Neural cell (in vitro differentiated cells): ENCODE measurements around the gene RNF41. TPM values are rescaled to one million over a fixed set of nuclear protein-coding genes. Genes with fewer than 3 reads are reported as not detected.
A peak's percentile ranks its signal among the peaks of the same experiment; 100 is the strongest.

Source experiments
- H2AFZ ChIP-seq: fragments of 200-600, 300-800 bp; sonication (generic), shearing (Covaris generic); 2 replicates; pipeline ENCODE4 v1.6.0; 2014; ENCODE audit warnings: low read depth, mild to moderate bottlenecking, antibody characterized with exemption, low read length, moderate library complexity
- H3F3A ChIP-seq: fragments of 200-600 bp; shearing (Covaris generic); 2 replicates; pipeline ENCODE4 v1.6.1; 2016; ENCODE audit warnings: mild to moderate bottlenecking, moderate library complexity, mixed read lengths, antibody characterized with exemption, low read length; ENCODE audit not compliant: insufficient read depth, poor library complexity, severe bottlenecking
- H3K27ac ChIP-seq: fragments of 200-600, 300-800 bp; sonication (generic), shearing (Covaris generic); 2 replicates; pipeline ENCODE4 v1.5.1; 2014; ENCODE audit warnings: mild to moderate bottlenecking, low read length, moderate library complexity
- H3K27me3 ChIP-seq: fragments of 300-800, 200-600 bp; sonication (generic), shearing (Covaris generic); 2 replicates; pipeline ENCODE4 v1.6.0; 2014; ENCODE audit warnings: mild to moderate bottlenecking, low read depth, low read length, moderate library complexity; ENCODE audit not compliant: insufficient read depth
- H3K36me3 ChIP-seq: fragments of 300-800, 200-600 bp; sonication (generic), shearing (Covaris generic); 2 replicates; pipeline ENCODE4 v1.5.1; 2014; ENCODE audit warnings: mild to moderate bottlenecking, antibody characterized with exemption, low read length, moderate library complexity; ENCODE audit not compliant: insufficient read depth
- H3K4me2 ChIP-seq: fragments of 300-800, 200-600 bp; sonication (generic), shearing (Covaris generic); 2 replicates; pipeline ENCODE4 v1.6.0; 2014; ENCODE audit warnings: mild to moderate bottlenecking, low read length
- H3K4me3 ChIP-seq: fragments of 300-800, 200-600 bp; sonication (generic), shearing (Covaris generic); 2 replicates; pipeline ENCODE4 v1.5.1; 2014; ENCODE audit warnings: mild to moderate bottlenecking, low read length, moderate library complexity
- H3K79me2 ChIP-seq: fragments of 200-600 bp; shearing (Covaris generic); replicated peaks from 2 replicates; pipeline ENCODE4 v1.6.0; 2014; ENCODE audit warnings: mild to moderate bottlenecking, low read length, moderate library complexity; ENCODE audit not compliant: insufficient read depth
- H3K9ac ChIP-seq: fragments of 300-800, 200-600 bp; sonication (generic), shearing (Covaris generic); 2 replicates; pipeline ENCODE4 v1.6.1; 2016; ENCODE audit warnings: mild to moderate bottlenecking, low read length, mixed read lengths
- H3K9me2 ChIP-seq: fragments of 200-600 bp; shearing (Covaris generic); 2 replicates; pipeline ENCODE4 v1.6.1; 2016; ENCODE audit warnings: mild to moderate bottlenecking, low read length, mixed read lengths; ENCODE audit not compliant: insufficient read depth
- H3K9me3 ChIP-seq: fragments of 200-600, 300-800 bp; sonication (generic), shearing (Covaris generic); 2 replicates; pipeline ENCODE4 v1.6.1; 2016; ENCODE audit warnings: mild to moderate bottlenecking, mixed run types, low read length, moderate library complexity, mixed read lengths
- H4K20me1 ChIP-seq: fragments of 200-600 bp; shearing (Covaris generic); 2 replicates; pipeline ENCODE4 v1.6.1; 2016; ENCODE audit warnings: mild to moderate bottlenecking, mixed run types; ENCODE audit not compliant: insufficient read depth
- CTCF ChIP-seq: fragments of 450-650 bp; IDR thresholded peaks from 2 replicates; pipeline ENCODE4 v1.5.1; 2014; ENCODE audit warnings: antibody characterized with exemption, mild to moderate bottlenecking, moderate library complexity; ENCODE audit not compliant: poor library complexity, severe bottlenecking
- EP300 ChIP-seq: fragments of 450-650 bp; conservative IDR thresholded peaks from 2 replicates; pipeline ENCODE4 v1.6.1; 2014; ENCODE audit warnings: antibody characterized with exemption, mild to moderate bottlenecking, moderate library complexity; ENCODE audit not compliant: poor library complexity, severe bottlenecking
- EZH2 ChIP-seq: fragments of 200-600, 300-800 bp; shearing (Covaris generic), sonication (generic); IDR thresholded peaks from 2 replicates; pipeline ENCODE4 v1.6.1; 2014; ENCODE audit warnings: antibody characterized with exemption, low read length, borderline replicate concordance, mild to moderate bottlenecking; ENCODE audit not compliant: insufficient read depth, poor library complexity, severe bottlenecking
- MXI1 ChIP-seq: fragments of 450-650 bp; conservative IDR thresholded peaks from 2 replicates; pipeline ENCODE4 v1.6.1; 2014; ENCODE audit warnings: antibody characterized with exemption, mild to moderate bottlenecking; ENCODE audit not compliant: poor library complexity, severe bottlenecking
- POLR2AphosphoS5 ChIP-seq: IDR thresholded peaks from 2 replicates; pipeline ENCODE4 v1.6.1; 2012
- RAD21 ChIP-seq: fragments of 450-650 bp; conservative IDR thresholded peaks from 2 replicates; pipeline ENCODE4 v1.6.1; 2014; ENCODE audit warnings: antibody characterized with exemption, mild to moderate bottlenecking, moderate library complexity
- REST ChIP-seq: IDR thresholded peaks from 2 replicates; pipeline ENCODE4 v1.6.1; 2012; ENCODE audit warnings: borderline replicate concordance
- SMC3 ChIP-seq: fragments of 450-650 bp; conservative IDR thresholded peaks from 2 replicates; pipeline ENCODE4 v1.6.1; 2014; ENCODE audit warnings: antibody characterized with exemption, mild to moderate bottlenecking, moderate library complexity; ENCODE audit not compliant: poor library complexity
- TAF1 ChIP-seq: IDR thresholded peaks from 2 replicates; pipeline ENCODE4 v1.6.1; 2012; ENCODE audit warnings: low read depth
- polyA plus RNA-seq: library from polyadenylated mRNA; depleted of rRNA; stranded (reverse); fragments of >200 nt; gene quantifications from 2 replicates; pipeline ENCODE4 v1.2.3, GENCODE V29; 2014

The RNF41 gene
- polyA plus RNA-seq, 1 donor from 2014 or later, result 108 TPM

- H3K27ac ChIP-seq, result no peak overlapping the region
- H3K36me3 ChIP-seq, result peaks cover 13% of the 10 kb centered on the region
- TF ChIP-seq RAD21 (no peak), CTCF (no peak), MXI1 (no peak), EZH2 (no peak), POLR2AphosphoS5 (no peak), EP300 (no peak), REST (no peak), SMC3 (no peak), TAF1 (no peak)
- no peaks in the 10 kb centered on the region for H3K9me2 ChIP-seq
- H3K9me3 ChIP-seq, result no peaks in the 10 kb centered on the region
- peaks cover 26% of the 10 kb centered on the region for H3K79me2 ChIP-seq
- H3K4me3 ChIP-seq, result no peak overlapping the region
- no peak overlapping the region for H3K9ac ChIP-seq
- H3K4me2 ChIP-seq, result no peak overlapping the region
- H4K20me1 ChIP-seq, result peaks cover 5% of the 10 kb centered on the region
- H3K27me3 ChIP-seq, result no peaks in the 10 kb centered on the region
- no peak overlapping the region for H2AFZ ChIP-seq
- H3F3A ChIP-seq, result peaks cover 5% of the 10 kb centered on the region
Observed at GRCh38 chr12:56162468-56163290, 59.0 kb downstream of the RNF41 start.

- TF ChIP-seq REST, result no peak
- no peak for TF ChIP-seq RAD21
- TF ChIP-seq TAF1, result no peak
- TF ChIP-seq SMC3, result no peak
- TF ChIP-seq EP300, result no peak
- TF ChIP-seq EZH2, result no peak
- TF ChIP-seq CTCF, result no peak
- no peak for TF ChIP-seq MXI1
- TF ChIP-seq POLR2AphosphoS5, result no peak
- H2AFZ ChIP-seq, result no peak overlapping the region
- H3K79me2 ChIP-seq, result peaks cover 26% of the 10 kb centered on the region
- no peaks in the 10 kb centered on the region for H3K27me3 ChIP-seq
- H3K27ac ChIP-seq, result no peak overlapping the region
- no peak overlapping the region for H3K9ac ChIP-seq
- no peaks in the 10 kb centered on the region for H3K9me3 ChIP-seq
- H3K4me2 ChIP-seq, result no peak overlapping the region
- peak overlapping the region; percentile 79 for H3K4me3 ChIP-seq
- H3K9me2 ChIP-seq, result no peaks in the 10 kb centered on the region
- H3K36me3 ChIP-seq, result peaks cover 13% of the 10 kb centered on the region
- H4K20me1 ChIP-seq, result peaks cover 5% of the 10 kb centered on the region
- H3F3A ChIP-seq, result peaks cover 5% of the 10 kb centered on the region
Observed at GRCh38 chr12:56161690-56162351, 59.9 kb downstream of the RNF41 start.
